Rectal smooth muscle tissue (tissue), 1 donor: Measurements from ENCODE around the gene PLCD3.

Experiments
- H3K27ac ChIP-seq: one replicate; pipeline ENCODE4 v1.7.0; 2013; ENCODE audit warnings: low read depth, low read length, inconsistent platforms
- H3K27me3 ChIP-seq: one replicate; pipeline ENCODE4 v1.7.0; 2013; ENCODE audit warnings: low read length; ENCODE audit not compliant: control insufficient read depth, insufficient read depth
- H3K36me3 ChIP-seq: one replicate; pipeline ENCODE4 v1.7.0; 2013; ENCODE audit warnings: low read length; ENCODE audit not compliant: control insufficient read depth, insufficient read depth
- H3K4me1 ChIP-seq: one replicate; pipeline ENCODE4 v1.7.0; 2013; ENCODE audit warnings: low read length; ENCODE audit not compliant: control insufficient read depth, insufficient read depth
- H3K4me3 ChIP-seq: one replicate; pipeline ENCODE4 v1.7.0; 2013; ENCODE audit warnings: low read length
- H3K9ac ChIP-seq: one replicate; pipeline ENCODE4 v1.7.0; 2013; ENCODE audit warnings: low read length

The PLCD3 gene

GRCh38 chr17:45081047-45081703 is 51.1 kb downstream of the PLCD3 start:
- Histone ChIP-seq H3K27ac (no peak overlapping the region), H3K36me3 (peaks cover 10% of the 10 kb centered on the region)

GRCh38 chr17:45077643-45078042 is 54.7 kb downstream of the PLCD3 start:
- H3K9ac ChIP-seq = no peak overlapping the region
- H3K4me3 ChIP-seq = no peak overlapping the region
- no peak overlapping the region for H3K27ac ChIP-seq
- H3K27me3 ChIP-seq = no peaks in the 10 kb centered on the region
- peaks cover 13% of the 10 kb centered on the region for H3K36me3 ChIP-seq
- H3K4me1 ChIP-seq = no peaks in the 10 kb centered on the region

More at GRCh38 chr17:45081047-45081703, 51.1 kb downstream of the PLCD3 start:
- no peaks in the 10 kb centered on the region for H3K4me1 ChIP-seq
- no peaks in the 10 kb centered on the region for H3K27me3 ChIP-seq
- no peak overlapping the region for H3K9ac ChIP-seq
- H3K4me3 ChIP-seq = no peak overlapping the region

- no peak overlapping the region for H3K9ac ChIP-seq
- H3K27me3 ChIP-seq = no peaks in the 10 kb centered on the region
- no peak overlapping the region for H3K4me3 ChIP-seq
- H3K4me1 ChIP-seq = no peaks in the 10 kb centered on the region
- peaks cover 10% of the 10 kb centered on the region for H3K36me3 ChIP-seq
- no peak overlapping the region for H3K27ac ChIP-seq
These were observed 58.8 kb downstream of the PLCD3 start for GRCh38 chr17:45073414-45074070.

GRCh38 chr17:45070809-45071208 is 61.5 kb downstream of the PLCD3 start:
- Histone ChIP-seq H3K27me3 (no peaks in the 10 kb centered on the region), H3K9ac (no peak overlapping the region), H3K4me1 (no peaks in the 10 kb centered on the region), H3K36me3 (peaks cover 10% of the 10 kb centered on the region), H3K27ac (no peak overlapping the region), H3K4me3 (no peak overlapping the region)

GRCh38 chr17:45070001-45070400 is 62.3 kb downstream of the PLCD3 start:
- no peak overlapping the region for H3K9ac ChIP-seq
- no peak overlapping the region for H3K27ac ChIP-seq
- H3K36me3 ChIP-seq = peaks cover 10% of the 10 kb centered on the region
- no peaks in the 10 kb centered on the region for H3K4me1 ChIP-seq
- no peaks in the 10 kb centered on the region for H3K27me3 ChIP-seq
- no peak overlapping the region for H3K4me3 ChIP-seq

- no peak overlapping the region for H3K4me3 ChIP-seq
- H3K27ac ChIP-seq = no peak overlapping the region
- H3K4me1 ChIP-seq = peaks cover under 1% of the 10 kb centered on the region
- H3K27me3 ChIP-seq = no peaks in the 10 kb centered on the region
- no peak overlapping the region for H3K9ac ChIP-seq
- peaks cover 8% of the 10 kb centered on the region for H3K36me3 ChIP-seq
These were observed 64.7 kb downstream of the PLCD3 start for GRCh38 chr17:45067637-45068036.

GRCh38 chr17:45063198-45063597 is 69.1 kb downstream of the PLCD3 start:
- Histone ChIP-seq H3K27ac (no peak overlapping the region), H3K36me3 (peaks cover 2% of the 10 kb centered on the region), H3K27me3 (no peaks in the 10 kb centered on the region), H3K4me3 (no peak overlapping the region), H3K9ac (no peak overlapping the region), H3K4me1 (peaks cover 13% of the 10 kb centered on the region)

- Histone ChIP-seq H3K27ac (peak overlapping the region; percentile 95), H3K4me1 (peaks cover 13% of the 10 kb centered on the region), H3K36me3 (peaks cover 2% of the 10 kb centered on the region)
These were observed 70.6 kb downstream of the PLCD3 start for GRCh38 chr17:45061606-45062205.

GRCh38 chr17:45060797-45061605 is 71.3 kb downstream of the PLCD3 start, which contains the start of gene NMT1:
TSS of gene NMT1 (plus strand) at chr17:45061317. CDS start at chr17:45061330, 13 bp downstream.
- H3K27ac ChIP-seq = peak within 1 kb of the TSS; percentile 95
- peak within 1 kb of the TSS; percentile 98 for H3K9ac ChIP-seq
- H3K36me3 ChIP-seq = peaks cover 2% of the 10 kb centered on the region
- H3K4me1 ChIP-seq = peaks cover 13% of the 10 kb centered on the region
- H3K27me3 ChIP-seq = no peaks in the 10 kb centered on the region
- peak within 1 kb of the TSS; percentile 100 for H3K4me3 ChIP-seq

More at GRCh38 chr17:45061606-45062205, 70.6 kb downstream of the PLCD3 start:
- Histone ChIP-seq H3K4me3 (peak overlapping the region; percentile 100), H3K9ac (peak overlapping the region; percentile 98), H3K27me3 (no peaks in the 10 kb centered on the region)

- Histone ChIP-seq H3K9ac (peak overlapping the region; percentile 77), H3K36me3 (peaks cover 2% of the 10 kb centered on the region), H3K27ac (peak overlapping the region; percentile 91), H3K4me1 (peaks cover 13% of the 10 kb centered on the region), H3K4me3 (peak overlapping the region; percentile 96), H3K27me3 (no peaks in the 10 kb centered on the region)
These were observed 71.9 kb downstream of the PLCD3 start for GRCh38 chr17:45060382-45060796.
